T1000 (cell line): Measurements from ENCODE around the gene TMEM269.

Source experiments
- DNase-seq: peaks from one replicate; lab custom pipeline; 2025; ENCODE audit warnings: mixed read lengths; lab: John Stamatoyannopoulos, UW

Gene TMEM269, protein sequence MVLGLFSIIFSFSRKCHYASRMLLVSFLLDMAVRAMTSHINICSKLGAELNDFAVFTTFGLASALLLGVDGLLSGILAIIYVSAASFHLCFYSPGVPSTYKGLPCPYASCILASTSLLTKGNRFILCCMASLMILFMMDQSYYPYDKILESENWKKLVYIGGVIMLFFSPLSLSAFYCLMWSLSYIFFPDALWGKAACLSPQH

DNA sequence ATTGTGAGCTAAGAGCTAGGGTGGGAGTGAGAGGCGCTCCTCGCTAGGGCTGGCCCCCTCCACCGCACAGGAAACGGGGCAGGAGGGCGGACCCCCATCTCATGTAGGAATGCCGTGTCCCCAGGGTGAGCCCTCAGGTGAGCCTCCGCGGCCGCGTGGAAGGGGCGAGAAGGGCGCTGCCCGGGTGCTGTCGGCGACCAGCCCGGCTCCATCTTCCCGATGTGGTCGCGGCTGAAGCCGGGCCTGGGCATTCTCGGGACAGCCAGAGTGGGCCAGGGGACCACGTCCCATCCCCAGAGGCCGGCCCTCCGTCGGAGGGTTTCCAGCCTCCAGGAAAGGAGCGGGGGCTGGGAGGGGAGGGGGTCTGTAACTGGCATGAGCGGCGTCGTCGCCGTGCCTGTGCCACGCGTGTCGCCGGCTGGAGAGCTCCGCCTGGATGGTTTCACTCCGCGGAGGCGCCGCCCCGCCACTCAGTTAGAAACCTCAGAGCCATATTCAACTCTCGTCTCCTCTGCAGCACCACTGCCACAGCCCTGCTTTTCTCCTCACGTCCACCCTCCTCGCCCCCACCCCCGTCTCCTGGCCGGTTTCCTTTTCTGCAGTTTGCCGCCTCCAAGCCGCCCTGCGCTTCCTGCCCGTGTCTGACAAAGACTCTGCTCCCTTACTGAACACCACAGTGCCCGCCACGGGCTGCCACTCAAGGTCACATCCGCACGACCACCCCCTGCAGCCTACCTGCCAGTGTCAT, at the start of gene TMEM269:
TSS of gene TMEM269 (plus strand) at position 46 of the 748 bp plus-strand sequence. CDS start 4,903 bp downstream, outside the sequence.
- DNase-seq, result no peak

DNA sequence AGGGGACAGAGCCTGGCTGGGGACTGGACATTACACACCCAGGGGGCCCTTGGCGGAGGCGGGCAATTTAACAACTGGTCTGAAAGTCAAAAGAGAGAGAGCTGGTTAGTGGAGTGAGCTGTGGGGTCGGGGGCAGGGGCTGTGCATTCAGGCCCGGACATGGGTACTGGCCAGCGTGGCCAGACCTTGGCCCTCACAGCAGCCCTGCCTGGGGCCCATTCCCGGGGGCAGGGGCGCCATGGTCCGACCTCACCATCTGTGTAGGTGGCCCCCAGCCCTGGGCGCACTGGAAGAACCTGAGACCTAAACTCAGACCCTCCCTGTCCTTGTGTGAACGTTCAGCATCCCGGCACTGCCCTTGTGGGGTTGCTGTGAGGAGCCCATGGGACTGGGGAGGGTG, 49.7 kb upstream of the TMEM269 start:
- no peak for DNase-seq

DNA sequence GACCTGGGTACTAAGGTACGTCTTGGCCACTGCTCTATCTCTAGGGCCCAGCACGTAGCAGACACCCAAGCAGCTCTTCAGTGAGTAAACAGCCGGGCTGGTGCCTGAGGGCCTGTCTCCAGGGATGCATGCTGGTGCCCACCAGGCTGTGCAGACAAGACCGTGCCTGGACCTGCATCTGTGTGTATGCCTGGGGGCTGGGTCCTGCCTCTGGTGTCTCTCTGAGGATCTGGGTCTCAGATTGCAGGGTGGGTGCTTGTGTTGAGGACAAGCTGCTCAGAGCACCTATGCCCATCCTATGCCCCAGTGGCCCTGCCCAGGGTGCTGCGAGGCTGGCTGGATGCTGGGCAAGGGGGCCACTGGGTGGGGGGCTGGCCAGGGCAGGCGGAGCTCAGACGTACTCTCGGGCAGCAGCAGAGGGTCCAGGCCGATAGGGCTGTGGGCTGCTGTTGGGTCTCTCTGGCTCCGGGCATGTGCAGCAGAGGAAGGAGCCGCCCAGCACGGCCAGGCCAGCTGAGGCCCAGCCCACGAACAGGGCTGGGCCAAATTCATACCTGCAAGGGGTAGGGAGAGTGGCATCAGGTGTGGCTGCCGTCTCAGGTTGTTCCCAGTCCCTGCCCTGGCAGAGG, 49.2 kb upstream of the TMEM269 start:
- no peak for DNase-seq

DNA sequence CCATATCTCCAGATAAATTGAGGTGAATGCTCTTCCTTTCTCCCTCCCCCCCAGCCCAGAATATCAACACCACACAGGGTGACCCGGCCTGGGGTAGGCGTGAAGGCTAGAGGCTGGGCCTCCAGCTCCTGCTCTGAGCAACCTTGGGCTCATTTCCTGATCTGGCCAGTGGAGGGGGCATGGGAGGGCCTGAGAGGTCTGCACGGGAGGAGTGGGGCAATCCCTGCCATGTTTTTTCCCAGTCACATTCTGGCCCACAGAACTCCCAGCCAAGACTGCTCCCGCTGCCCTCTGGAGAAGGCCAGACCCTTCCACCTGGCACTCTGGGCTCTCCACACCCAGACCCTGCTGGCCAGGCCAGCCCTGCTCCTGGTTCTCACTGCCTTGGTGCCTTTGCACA, 48.6 kb upstream of the TMEM269 start:
- DNase-seq, result no peak

DNA sequence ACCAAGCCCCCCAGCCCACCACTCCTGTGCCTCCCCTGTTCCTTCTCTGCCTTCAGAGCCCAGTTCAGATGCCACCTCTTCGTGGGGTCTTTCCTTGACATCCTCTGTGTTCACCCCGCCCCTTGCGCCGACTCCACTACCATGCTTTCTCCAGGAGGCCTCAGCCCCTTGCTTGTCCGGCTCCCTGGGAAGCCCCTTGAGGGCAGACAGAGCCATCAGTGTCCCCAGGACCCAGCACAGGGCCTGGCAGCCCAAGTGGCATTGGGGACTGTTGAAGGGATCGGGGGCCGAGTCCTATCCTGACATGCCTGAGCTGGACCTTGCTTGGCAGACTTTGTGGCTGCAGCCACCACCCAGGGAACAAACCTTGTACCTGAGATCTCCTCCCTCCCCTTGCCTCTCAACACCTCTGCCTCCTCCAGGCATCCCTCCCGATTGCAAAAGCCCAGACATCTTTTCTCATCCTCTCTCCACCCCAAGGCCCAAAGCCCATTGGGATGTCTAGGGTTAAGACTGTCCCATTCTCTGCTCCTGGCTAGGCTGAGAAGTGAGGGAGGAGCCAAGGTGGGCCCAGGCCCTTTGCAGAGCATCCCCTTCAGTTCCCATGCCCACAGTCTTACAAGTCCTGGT, 48.1 kb upstream of the TMEM269 start:
- no peak for DNase-seq

DNA sequence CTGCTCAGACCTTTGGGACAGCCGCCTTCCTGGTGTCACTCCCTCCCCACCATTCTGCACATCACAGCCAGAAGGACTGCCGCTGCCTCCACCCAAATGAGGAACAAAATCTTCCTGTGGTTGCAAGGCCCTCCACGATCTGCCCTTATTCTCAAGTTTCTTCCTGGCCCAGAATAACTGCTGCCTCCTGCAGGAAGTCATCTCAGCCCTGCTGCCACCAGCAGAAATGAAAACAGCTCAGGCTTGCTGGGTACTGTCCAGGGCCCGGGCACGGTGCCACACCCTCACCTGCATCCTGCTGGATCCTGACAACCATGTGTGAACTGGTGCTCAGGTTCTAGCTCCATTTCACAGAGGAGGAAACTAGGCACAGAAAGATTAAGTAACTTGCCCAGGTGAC, 47.5 kb upstream of the TMEM269 start:
- no peak for DNase-seq

DNA sequence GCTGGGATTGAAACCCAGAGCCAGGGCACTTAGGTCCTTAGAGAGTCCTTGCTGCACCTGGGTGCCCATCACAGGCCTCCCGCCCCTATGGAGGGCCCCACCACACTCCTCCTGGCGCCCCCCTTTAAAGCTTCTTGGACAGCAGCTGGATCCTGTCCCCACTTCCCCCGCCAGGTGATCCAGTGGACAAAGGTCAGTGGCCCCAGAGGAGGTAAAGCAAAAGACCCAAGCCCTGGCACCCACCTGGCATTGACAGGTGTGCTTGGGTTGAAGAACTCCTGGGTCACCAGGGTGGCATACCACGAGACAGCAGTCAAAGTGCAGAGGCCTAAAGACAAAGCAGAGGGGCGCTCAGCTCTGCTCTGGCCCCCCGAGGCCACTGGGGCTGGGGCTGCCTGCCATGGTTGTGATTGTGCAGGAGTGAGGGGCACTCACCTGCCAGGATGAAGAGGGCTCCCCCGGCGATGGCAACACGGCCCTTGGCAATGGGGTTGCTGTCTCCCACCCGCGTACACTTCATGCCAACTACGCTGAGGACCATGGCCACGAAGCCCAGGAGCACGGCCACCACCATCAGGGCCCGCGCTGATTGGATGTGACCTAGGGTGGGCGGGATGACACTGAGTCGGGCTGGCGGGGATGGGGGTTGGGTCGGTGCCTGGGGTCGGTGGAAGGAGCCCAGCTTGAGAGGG, 46.7 kb upstream of the TMEM269 start:
- no peak for DNase-seq

DNA sequence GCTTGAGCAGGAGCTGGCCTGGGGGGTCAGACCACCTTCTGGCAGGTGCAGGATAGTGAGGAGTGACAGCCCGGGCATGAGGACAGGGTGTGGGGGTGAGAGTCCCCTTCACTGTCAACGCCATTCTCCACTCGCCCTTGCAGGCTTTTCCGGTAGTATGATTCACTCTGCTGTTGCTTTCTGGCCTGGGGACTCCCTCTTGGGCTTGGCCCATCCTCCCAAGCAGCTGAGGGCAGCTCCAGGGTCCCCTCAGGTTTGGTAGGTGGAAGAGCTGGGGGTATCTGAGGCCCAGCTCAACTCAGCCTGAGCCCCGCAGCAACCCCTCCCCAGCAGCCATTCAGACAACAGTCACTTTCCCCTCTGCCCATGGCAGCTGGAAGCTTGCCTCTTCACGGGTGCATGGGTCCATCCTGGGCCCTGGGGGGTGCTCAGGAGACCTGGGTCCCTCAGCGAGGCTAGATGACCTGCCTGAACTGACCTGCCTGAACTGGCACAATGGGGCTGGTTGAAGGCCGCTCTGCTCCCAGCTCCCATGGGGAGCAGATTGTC, 46.0 kb upstream of the TMEM269 start:
- no peak for DNase-seq

DNA sequence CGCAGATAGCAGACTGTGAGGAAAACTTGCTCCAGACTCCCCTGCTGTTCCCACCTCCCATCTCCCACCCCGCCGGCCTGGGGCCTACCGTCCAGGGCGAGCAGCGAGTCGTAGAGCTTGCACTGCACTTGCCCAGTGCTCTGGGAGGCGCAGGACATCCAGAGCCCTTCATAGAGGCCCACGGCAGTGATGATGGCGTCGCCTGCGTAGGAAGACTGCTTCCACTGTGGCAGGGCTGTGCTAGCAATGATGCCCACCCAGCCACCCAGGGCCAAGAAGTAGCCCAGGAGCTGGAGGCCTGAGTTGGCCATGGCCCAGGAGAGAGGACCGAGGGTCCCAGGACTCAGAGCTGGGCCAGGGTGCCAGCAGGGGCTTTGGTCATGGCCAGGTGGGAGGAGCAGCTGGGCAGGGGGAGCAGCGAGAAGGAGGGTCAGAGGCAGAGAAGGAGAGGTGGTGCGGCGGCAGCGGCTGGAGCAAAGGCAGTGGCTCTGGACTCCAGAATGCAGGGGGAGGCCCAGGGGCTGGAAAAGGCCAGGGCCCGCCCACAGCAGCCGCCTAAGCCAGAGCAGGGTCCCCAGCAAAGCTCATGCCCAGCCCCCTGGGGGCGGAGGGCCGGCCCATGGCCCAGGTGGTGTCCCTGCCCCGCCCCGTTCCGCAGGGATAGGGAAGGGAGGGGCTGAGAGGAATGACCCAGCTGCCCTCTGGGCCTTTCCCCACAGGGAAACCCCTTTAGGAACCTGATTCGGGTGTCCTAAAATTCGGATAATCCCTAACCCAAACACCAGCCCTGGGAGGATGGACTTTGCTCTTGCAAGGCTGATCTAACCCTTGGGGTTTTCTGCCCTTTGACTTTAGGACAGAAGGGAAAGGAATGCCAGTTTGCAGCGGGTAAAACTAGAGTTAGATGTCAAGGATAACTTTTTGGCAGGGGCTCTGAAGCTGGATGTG, 44.8 kb upstream of the TMEM269 start, which contains the start of gene CLDN19:
TSS of gene CLDN19 (minus strand) at position 484 of the 948 bp plus-strand sequence. CDS start at position 311, 173 bp downstream.
- no peak for DNase-seq

DNA sequence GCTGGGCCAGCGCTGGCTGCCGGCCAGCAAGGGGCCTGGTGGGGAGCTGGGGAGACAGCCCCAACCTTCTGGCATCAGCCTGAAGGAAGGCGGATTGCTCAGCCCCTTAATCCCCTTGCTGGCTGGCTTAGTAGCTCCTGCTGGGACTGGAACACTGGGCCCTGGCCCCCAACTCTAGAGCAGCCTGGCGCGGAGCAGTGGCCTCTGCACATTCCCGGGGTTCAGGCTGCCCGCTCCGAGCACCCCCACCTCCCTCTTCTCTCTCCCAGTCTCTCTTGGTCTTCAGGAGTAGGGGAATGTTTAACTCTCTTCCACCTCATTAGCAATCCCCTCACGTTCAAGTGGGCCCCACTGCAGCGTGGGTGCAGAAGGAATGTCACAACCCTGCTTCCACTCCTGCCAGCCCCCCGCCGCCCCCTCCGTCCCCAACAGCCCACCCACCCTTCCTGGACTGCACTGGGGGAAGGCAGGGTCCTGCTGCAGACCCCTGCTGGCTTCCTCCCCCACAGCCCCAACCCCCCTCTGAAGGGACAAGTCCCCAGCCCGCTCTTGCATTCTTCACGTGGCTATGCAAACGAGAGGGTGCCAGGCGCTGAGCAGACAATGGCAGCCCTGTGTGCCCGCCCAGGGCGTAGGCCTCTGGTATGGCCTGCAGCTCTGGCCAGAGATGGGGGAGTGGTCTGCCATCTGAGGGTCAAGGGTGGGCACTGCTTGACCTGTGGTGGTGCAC, 43.8 kb upstream of the TMEM269 start:
- DNase-seq, result no peak

DNA sequence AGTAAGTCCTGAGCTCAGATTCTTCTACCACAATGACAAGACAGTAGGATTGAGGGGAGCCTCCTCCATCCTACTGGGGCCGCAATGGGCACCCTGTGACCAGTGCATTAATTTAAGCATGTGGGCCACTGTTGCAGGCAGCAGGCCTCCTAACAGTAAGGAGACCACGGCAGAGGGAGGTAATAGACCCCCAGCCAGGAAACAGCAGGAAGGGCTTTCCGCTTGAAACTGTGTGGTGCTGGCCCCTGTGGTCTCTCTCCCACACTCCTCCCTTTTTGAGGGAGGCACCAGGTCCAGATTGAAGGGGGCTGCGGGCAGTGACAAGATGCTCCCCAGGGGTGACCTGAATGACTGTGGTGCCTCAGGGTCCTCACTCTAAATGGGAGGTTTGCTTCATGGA, 43.1 kb upstream of the TMEM269 start:
- DNase-seq, result no peak

DNA sequence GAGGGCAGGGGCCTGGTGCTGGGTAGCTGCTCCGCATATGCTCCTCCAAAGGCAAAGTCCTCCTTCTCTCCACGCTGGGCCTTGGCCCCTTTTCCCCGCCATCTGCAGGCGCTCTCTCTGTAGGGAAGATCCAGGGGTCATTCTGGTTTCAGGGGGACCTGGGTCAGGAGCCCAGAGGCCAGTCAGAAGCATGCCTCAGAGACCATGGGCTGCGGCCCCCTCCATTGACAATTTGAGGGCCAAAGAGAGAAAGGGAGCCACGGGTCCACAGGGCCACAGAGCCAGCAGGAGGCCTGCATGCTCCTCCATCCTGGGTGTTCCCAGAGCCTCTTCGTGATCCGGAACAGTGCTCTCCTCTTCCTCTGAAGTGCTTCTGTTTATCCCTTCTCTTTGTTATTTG, 42.6 kb upstream of the TMEM269 start:
- DNase-seq, result no peak

DNA sequence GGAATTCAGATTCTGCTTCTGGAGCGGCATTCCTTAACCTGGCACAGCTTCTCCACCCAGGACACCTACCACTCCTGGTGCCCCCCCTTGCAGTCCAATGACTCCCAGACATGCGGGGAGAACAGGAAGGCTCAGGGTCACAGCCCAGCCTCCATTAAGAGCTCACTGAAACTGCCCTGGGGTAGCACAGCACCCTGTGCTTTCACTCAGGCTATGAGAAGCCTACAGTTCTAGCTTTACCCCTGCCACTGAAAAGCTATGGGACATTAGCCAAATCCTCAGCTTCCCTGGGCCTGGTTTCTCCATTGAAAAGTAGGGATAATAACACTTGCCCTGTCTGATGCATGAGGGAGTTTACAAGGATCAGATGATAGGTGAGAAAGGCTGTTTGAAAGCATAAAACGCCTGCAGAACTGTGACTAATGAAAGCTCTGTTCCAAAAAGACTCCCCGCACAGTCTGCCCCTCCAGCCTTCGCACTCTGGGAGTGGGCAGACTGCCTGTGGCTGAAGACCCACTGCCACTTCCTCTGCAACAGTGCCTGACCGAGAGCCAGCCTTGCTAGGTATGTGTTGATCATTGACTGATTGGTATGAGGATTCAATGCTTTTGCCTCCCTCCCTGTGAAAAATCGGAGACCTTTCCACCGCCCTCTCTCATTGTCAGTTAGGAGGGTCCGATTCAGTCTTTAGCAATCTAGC, 42.0 kb upstream of the TMEM269 start:
- no peak for DNase-seq

DNA sequence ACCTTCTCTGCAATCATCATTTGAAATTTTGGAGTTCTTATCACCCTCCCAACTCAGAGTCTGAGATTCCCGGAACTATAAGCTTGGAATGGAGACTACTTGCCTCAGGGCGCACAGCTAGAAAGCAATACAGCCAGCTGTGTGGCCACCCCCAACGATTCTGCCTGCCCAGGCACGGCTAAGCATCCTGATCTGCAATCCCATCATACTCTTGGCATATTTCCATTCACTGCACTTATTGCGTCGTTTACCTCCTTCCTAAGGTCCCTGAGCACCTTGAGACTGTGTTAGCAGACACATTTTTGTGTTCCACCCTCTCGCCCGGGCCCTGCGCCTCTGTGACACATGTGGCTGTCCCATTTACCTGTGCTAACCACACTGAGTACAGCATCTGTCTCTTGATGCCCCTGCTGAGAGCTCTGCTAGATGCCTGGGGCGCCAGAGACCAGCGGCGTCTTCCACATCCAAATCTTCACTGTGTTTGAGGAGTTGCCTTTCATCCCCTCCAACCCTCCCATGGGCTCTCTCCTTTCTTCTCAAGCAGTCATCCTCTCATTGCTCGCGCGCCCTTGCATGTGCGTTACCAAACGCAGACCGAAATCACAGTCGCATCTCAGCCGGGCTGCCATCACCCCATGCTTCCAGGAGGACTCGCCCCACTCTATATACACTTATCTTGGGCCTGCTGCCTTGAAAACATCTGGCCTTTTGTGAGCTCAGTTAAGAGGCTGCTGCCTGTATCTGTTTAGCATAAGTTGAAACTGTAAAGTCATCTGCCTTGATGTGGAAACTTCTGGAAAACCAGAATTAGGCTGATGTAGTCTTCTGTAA, 41.3 kb upstream of the TMEM269 start:
- DNase-seq, result no peak

DNA sequence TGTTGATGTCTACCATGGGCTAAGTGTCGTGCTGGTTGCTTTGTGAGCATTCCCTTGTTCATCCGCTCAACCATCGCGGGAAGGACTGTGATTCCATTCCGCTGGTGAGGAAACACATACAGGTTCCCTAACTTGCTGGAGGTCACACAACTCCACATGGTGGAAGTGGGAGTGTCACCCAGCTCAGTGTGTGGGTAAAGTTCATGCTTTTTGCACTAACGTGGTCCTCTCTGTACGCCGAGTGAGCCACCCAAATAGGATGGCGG, 40.7 kb upstream of the TMEM269 start:
- DNase-seq, result no peak

DNA sequence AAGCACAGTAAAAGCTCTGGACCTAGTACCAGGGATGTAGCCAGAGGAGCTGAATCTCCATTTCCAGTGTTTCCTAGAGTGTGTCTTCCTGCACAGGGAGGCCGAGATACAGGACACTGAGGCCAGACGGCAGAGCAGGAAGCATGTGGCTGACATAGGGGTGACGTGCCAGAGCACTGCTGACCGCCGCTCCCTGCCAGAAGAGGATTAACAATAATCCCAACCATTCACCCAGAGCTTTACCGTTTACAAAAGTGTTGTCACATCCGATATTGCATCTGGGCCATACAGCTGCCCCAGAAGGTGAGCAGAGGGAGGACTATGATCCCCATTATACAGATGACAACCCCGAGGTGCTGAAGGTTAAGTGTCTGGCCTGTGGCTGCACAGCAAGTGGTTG, 38.9 kb upstream of the TMEM269 start:
- no peak for DNase-seq

DNA sequence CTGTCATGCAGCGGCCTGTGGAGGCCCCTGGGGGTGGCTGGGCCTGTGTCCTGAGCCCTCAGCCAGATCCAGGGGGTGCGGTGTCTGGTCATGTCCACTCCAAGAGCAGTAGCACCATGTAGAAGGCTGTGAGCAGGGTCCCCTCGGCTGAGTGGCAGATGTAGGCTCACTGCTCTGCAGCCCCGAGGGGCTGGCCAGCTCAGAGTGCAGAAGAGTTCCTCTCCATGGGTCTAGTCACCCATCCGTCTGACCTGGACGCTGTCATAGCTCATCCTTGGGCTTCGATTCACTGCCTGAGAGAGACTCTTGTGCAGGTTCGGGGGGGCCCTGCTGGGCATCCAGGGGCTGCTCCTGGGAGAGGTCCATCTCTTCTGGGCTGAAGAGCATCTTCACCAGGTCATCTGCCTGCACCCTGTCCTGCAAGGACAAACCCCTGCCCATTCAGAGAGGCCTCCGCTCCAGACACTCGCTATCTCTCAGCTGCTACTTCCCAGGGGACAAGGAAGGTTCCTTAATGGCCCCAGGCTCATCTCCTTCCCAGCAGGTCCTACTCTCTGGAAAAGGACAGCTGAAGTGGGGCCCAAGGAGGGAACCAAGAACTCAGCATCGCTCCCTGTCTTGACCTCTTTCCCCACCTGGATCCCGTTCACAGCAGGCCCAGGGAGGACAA, 38.2 kb upstream of the TMEM269 start:
- DNase-seq, result no peak

DNA sequence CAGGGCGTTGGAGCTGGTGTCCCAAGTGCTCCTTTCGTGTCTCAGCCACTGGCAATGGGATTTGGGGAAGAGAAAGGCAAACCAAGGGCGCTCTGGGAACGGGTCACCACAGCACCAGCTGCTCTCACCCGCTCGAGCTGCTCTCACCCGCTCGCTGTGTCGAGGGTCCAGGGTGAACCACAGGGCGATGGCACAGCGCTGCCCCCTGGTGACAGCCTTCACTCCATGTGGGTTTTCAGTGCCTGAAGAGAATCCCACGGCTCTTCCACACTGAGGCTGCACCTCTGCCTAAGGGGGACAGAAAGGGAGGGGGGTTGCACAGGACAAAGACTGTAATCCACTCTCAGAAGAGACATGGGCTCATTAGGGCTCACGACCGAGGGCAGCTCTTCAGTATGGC, 37.7 kb upstream of the TMEM269 start:
- DNase-seq, result no peak
